Measurements from ENCODE around the gene THAP7. TPM values are rescaled to one million over a fixed set of nuclear protein-coding genes. Genes with fewer than 3 reads are reported as not detected.

Gene THAP7
- total RNA-seq, 4 donors from 2014 or later, result 16.2 to 45.9 (median 30.9) TPM

- Histone ChIP-seq H3K9me3 (no peaks in the 10 kb centered on the region), H3K36me3 (no peaks in the 10 kb centered on the region), H3K27me3 (no peaks in the 10 kb centered on the region), H3K4me3 (no peak overlapping the region), H3K27ac (no peak overlapping the region), H3K4me1 (no peaks in the 10 kb centered on the region)
- no peak for DNase-seq
- TF ChIP-seq CTCF (IDR thresholded peaks at IDR 0.05) (no peak), POLR2A (IDR thresholded peaks at IDR 0.05) (no peak)
- intact Hi-C loops (cut with DNase I; ENCODE audit: low total_unique reads), result no loop called here
Measured at GRCh38 chr22:20951151-20951931, 50.6 kb downstream of the THAP7 start.

GRCh38 chr22:20949698-20950183 lies 52.2 kb downstream of the THAP7 start:
- no peaks in the 10 kb centered on the region for H3K27me3 ChIP-seq
- H3K27ac ChIP-seq, result no peak overlapping the region
- no peaks in the 10 kb centered on the region for H3K36me3 ChIP-seq
- no peak overlapping the region for H3K4me3 ChIP-seq
- no peaks in the 10 kb centered on the region for H3K9me3 ChIP-seq
- H3K4me1 ChIP-seq, result no peaks in the 10 kb centered on the region
- TF ChIP-seq POLR2A (IDR thresholded peaks at IDR 0.05) (no peak), CTCF (IDR thresholded peaks at IDR 0.05) (no peak)
- intact Hi-C loops (cut with DNase I; ENCODE audit: low total_unique reads), result no loop called here
- DNase-seq, result no peak

MicroRNAs encoded within 50 kb of the gene (microRNA counts, 767-probe panel; counts per million panel counts)
- 0 counts per million in 2 donors for microRNA hsa-miR-649

Small RNA genes lying within 50 kb of the gene (microRNA-seq; reads per million reads assigned to microRNA genes)
- not detected for gene MIR649 (ENCODE audit: borderline microRNAs expressed, borderline replicate concordance)

Small RNA genes lying within 50 kb of the gene (small RNA-seq; reads per million reads assigned to genes)
- not detected for gene MIR649

Other genes with a start within 250 kb of the THAP7 start
- 1 to 10 TPM in 2 of 4 donors, not detected in 2; 1.0 to 4.5 TPM for gene SERPIND1, start 228.0 kb downstream of the THAP7 start, total RNA-seq
- gene PI4KA, start 143.3 kb downstream of the THAP7 start, total RNA-seq, result 100 to 1,000 TPM in 2 of 4 donors, 10 to 100 TPM in 2; 48.9 to 238 (median 108) TPM
- gene SNAP29, start 143.1 kb downstream of the THAP7 start, total RNA-seq, result 10 to 100 TPM in 3 of 4 donors, 1 to 10 TPM in 1; 5.3 to 33.5 (median 13.1) TPM
- gene CRKL, start 84.7 kb downstream of the THAP7 start, total RNA-seq, result 10 to 100 TPM; 29.4 to 74.2 (median 57.6) TPM
- gene AIFM3, start 34.9 kb downstream of the THAP7 start, total RNA-seq, result 1 to 10 TPM in 2 of 4 donors, not detected in 2; 3.2 to 3.4 TPM
- gene LZTR1, start 19.8 kb downstream of the THAP7 start, total RNA-seq, result 10 to 100 TPM; 18.2 to 73.7 (median 56.1) TPM
- gene P2RX6, start 13.0 kb upstream of the THAP7 start, total RNA-seq, result 1 to 10 TPM in 2 of 4 donors, under 1 TPM in 1, not detected in 1; 0.76 to 1.5 (median 1.2) TPM
- 1 to 10 TPM in 1 of 4 donors, under 1 TPM in 2, not detected in 1; 0.35 to 7.9 (median 0.43) TPM for gene SLC7A4, start 30.4 kb upstream of the THAP7 start, total RNA-seq
- under 1 TPM in 2 of 4 donors, not detected in 2; 0.14 to 0.18 TPM for gene LRRC74B, start 43.8 kb upstream of the THAP7 start, total RNA-seq

Data from uterus (tissue), 4 donors.